ENCODE data around the gene CDK7. TPM values are rescaled to one million over a fixed set of nuclear protein-coding genes. Genes with fewer than 3 reads are reported as not detected.

CDK7 gene
- total and polyA plus RNA-seq, 5 donors: 11.2 to 16.8 (median 11.8) TPM

- H3K27ac ChIP-seq (ENCODE audit: low read length): no peak overlapping the region
- no peak for DNase-seq
- no peaks in the 10 kb centered on the region for H3K4me1 ChIP-seq (ENCODE audit: control insufficient read depth, insufficient read depth, low read length)
- 70% methylated on average over 4 of the region's 4 CpGs for WGBS
- no peak for ATAC-seq
- no peak overlapping the region for H3K4me3 ChIP-seq (ENCODE audit: low read length)
- no peaks in the 10 kb centered on the region for H3K9me3 ChIP-seq (ENCODE audit: control insufficient read depth, low read length)
- intact Hi-C loops (cut with DNase I): no loop called here
- no peaks in the 10 kb centered on the region for H3K27me3 ChIP-seq (ENCODE audit: control insufficient read depth, insufficient read depth)
Measured at GRCh38 chr5:69317391-69317790, 82.7 kb downstream of the CDK7 start.

- ATAC-seq (no peak), DNase-seq (no peak)
- H3K4me1 ChIP-seq (ENCODE audit: control insufficient read depth, insufficient read depth, low read length): no peaks in the 10 kb centered on the region
- no peaks in the 10 kb centered on the region for H3K27me3 ChIP-seq (ENCODE audit: control insufficient read depth, insufficient read depth)
- H3K9me3 ChIP-seq (ENCODE audit: control insufficient read depth, low read length): no peaks in the 10 kb centered on the region
- H3K4me3 ChIP-seq (ENCODE audit: low read length): no peak overlapping the region
- H3K27ac ChIP-seq (ENCODE audit: low read length): no peak overlapping the region
- intact Hi-C loops (cut with DNase I): no loop called here
- WGBS: 92% methylated on average over 1 of the region's 1 CpG
Measured at GRCh38 chr5:69326365-69326764, 91.7 kb downstream of the CDK7 start.

Other genes with a start within 250 kb of the CDK7 start
- gene SLC30A5, start 140.9 kb upstream of the CDK7 start, total RNA-seq: 10 to 100 TPM; 40.6 to 59.1 (median 55.5) TPM
- gene SLC30A5, start 140.9 kb upstream of the CDK7 start, polyA plus RNA-seq: 32.5 TPM
- gene CCNB1, start 67.7 kb upstream of the CDK7 start, total RNA-seq: 1 to 10 TPM; 1.4 to 6.4 (median 3.8) TPM
- gene CCNB1, start 67.7 kb upstream of the CDK7 start, polyA plus RNA-seq: 2.8 TPM
- gene CENPH, start 45.3 kb upstream of the CDK7 start, total RNA-seq: 1 to 10 TPM; 2.7 to 4.3 (median 3.8) TPM
- 3.1 TPM for gene CENPH, start 45.3 kb upstream of the CDK7 start, polyA plus RNA-seq
- gene CCDC125, start 97.9 kb downstream of the CDK7 start, total RNA-seq: 1 to 10 TPM; 3.6 to 5.3 (median 4.3) TPM
- gene CCDC125, start 97.9 kb downstream of the CDK7 start, polyA plus RNA-seq: 1.9 TPM
- 10 to 100 TPM; 29.4 to 38.0 (median 34.1) TPM for gene AK6, start 134.6 kb downstream of the CDK7 start, total RNA-seq
- gene AK6, start 134.6 kb downstream of the CDK7 start, polyA plus RNA-seq: 36.7 TPM
- gene TAF9, start 134.6 kb downstream of the CDK7 start, total RNA-seq: 10 to 100 TPM; 34.9 to 53.6 (median 39.4) TPM
- 73.1 TPM for gene TAF9, start 134.6 kb downstream of the CDK7 start, polyA plus RNA-seq
- 10 to 100 TPM; 14.8 to 19.1 (median 18.7) TPM for gene RAD17, start 134.9 kb downstream of the CDK7 start, total RNA-seq
- gene RAD17, start 134.9 kb downstream of the CDK7 start, polyA plus RNA-seq: 10.3 TPM
- 1 to 10 TPM in 3 of 4 donors, under 1 TPM in 1; 0.82 to 1.8 (median 1.4) TPM for gene MARVELD2, start 180.2 kb downstream of the CDK7 start, total RNA-seq
- 0.23 TPM for gene MARVELD2, start 180.2 kb downstream of the CDK7 start, polyA plus RNA-seq

All from right cardiac atrium (tissue), 5 donors.